GM23248 (cell line): ENCODE data around the gene CCDC9. TPM values are rescaled to one million over a fixed set of nuclear protein-coding genes. Genes with fewer than 3 reads are reported as not detected.
A peak's percentile ranks its signal among the peaks of the same experiment; 100 is the strongest.

Source experiments
- DNase-seq: peaks from one replicate; pipeline ENCODE4 v3.0.0-alpha.2; 2015
- H2AFZ ChIP-seq: fragments of 200-600 bp; sonication (generic); 2 replicates; pipeline ENCODE4 v1.6.1; 2016; ENCODE audit warnings: antibody characterized with exemption
- H3F3A ChIP-seq: fragments of 200-600 bp; sonication (generic); 2 replicates; pipeline ENCODE4 v1.6.1; 2016; ENCODE audit warnings: mild to moderate bottlenecking, antibody characterized with exemption, mixed run types; ENCODE audit not compliant: insufficient read depth
- H3K27ac ChIP-seq: fragments of 200-600 bp; sonication (generic); 2 replicates; pipeline ENCODE4 v1.5.1; 2016; ENCODE audit warnings: mild to moderate bottlenecking
- H3K27me3 ChIP-seq: fragments of 200-600 bp; sonication (generic); replicated peaks from 2 replicates; pipeline ENCODE4 v1.6.1; 2016; ENCODE audit warnings: mild to moderate bottlenecking; ENCODE audit not compliant: insufficient read depth
- H3K36me3 ChIP-seq: fragments of 200-600 bp; sonication (generic); 2 replicates; pipeline ENCODE4 v1.6.1; 2016; ENCODE audit warnings: low read depth, mild to moderate bottlenecking
- H3K4me1 ChIP-seq: fragments of 200-600 bp; sonication (generic); 2 replicates; pipeline ENCODE4 v1.6.1; 2016; ENCODE audit warnings: mild to moderate bottlenecking; ENCODE audit not compliant: insufficient read depth
- H3K4me2 ChIP-seq: fragments of 200-600 bp; sonication (generic); one replicate; pipeline ENCODE4 v1.6.1; 2016; ENCODE audit warnings: mild to moderate bottlenecking; ENCODE audit not compliant: unreplicated experiment
- H3K4me3 ChIP-seq: fragments of 200-600 bp; sonication (generic); 2 replicates; pipeline ENCODE4 v1.5.1; 2016; ENCODE audit warnings: mild to moderate bottlenecking
- H3K79me2 ChIP-seq: fragments of 200-600 bp; sonication (generic); 2 replicates; pipeline ENCODE4 v1.6.1; 2016; ENCODE audit warnings: mild to moderate bottlenecking; ENCODE audit not compliant: insufficient read depth
- H3K9ac ChIP-seq: fragments of 200-600 bp; sonication (generic); 2 replicates; pipeline ENCODE4 v1.6.1; 2016; ENCODE audit warnings: mild to moderate bottlenecking
- H3K9me2 ChIP-seq: fragments of 200-600 bp; sonication (generic); 2 replicates; pipeline ENCODE4 v1.6.1; 2016; ENCODE audit warnings: mixed run types, mild to moderate bottlenecking, moderate library complexity; ENCODE audit not compliant: insufficient read depth
- H3K9me3 ChIP-seq: fragments of 200-600 bp; sonication (generic); one replicate; pipeline ENCODE4 v1.6.1; 2017; ENCODE audit warnings: low read depth
- H4K20me1 ChIP-seq: fragments of 200-600 bp; sonication (generic); 2 replicates; pipeline ENCODE4 v1.6.0; 2016; ENCODE audit not compliant: insufficient read depth
- EZH2 ChIP-seq: fragments of 200-600 bp; sonication (generic); IDR thresholded peaks from 2 replicates; pipeline ENCODE4 v1.6.1; 2018; ENCODE audit warnings: antibody characterized with exemption, mild to moderate bottlenecking; ENCODE audit not compliant: insufficient read depth, poor library complexity, severe bottlenecking
- EZH2phosphoT487 ChIP-seq: fragments of 200-600 bp; sonication (generic); IDR thresholded peaks from 2 replicates; pipeline ENCODE4 v1.6.1; 2018; ENCODE audit warnings: antibody characterized with exemption, moderate library complexity, mild to moderate bottlenecking, low read depth; ENCODE audit not compliant: insufficient read depth
- WGBS, 2 experiments: methylation state at CpG; one replicate each; pipeline ENCODE4 v1.1.6; 2015 to 2017; ENCODE audit warnings: low lambda C conversion rate in 2 of 2, low coverage in 1 of 2; ENCODE audit errors: missing lambda C conversion rate in 2 of 2; 5-methylcytosine and 5-hydroxymethylcytosine counted together
- in situ Hi-C: fragments of 300-500 bp; cut with MboI; formaldehyde crosslinking; loops from 2 replicates; pipeline ENCODE4 v1.15.0; 2020
- polyA plus RNA-seq: library from polyadenylated mRNA; unstranded; fragments of >200 nt; fragmentation: Nextera tagmentation; extraction: Ambion mirVana; gene quantifications from 2 replicates; pipeline ENCODE4 v1.2.1, GENCODE V29; 2016
- total RNA-seq: library from RNA; depleted of rRNA; stranded (reverse); fragments of >200 nt; shearing (Covaris generic); gene quantifications from 2 replicates; pipeline ENCODE4 v1.2.3, GENCODE V29; 2014

CCDC9 gene
- total and polyA plus RNA-seq, 2 experiments from 2014 or later: 4.1 to 11.1 TPM

DNA sequence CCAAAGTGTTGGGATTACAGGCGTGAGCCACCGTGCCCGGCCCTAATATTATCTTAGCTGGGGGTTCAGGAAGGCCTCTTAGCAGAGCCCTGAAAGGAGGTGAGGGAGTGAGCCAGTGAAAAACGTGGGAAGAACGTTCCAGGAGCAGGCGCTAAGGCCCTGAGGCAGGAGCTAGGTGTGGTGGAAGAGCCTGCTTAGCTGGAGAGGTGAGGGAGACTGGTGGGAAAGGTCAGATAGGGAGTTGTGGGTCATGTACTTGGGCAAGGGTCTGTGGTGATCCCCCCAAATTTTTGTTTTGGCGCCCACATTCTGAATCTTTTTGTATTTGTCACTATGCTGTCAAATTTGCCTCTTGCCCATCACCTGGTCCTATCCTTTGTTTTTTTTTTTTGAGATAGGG lies 13.3 kb downstream of the CCDC9 start:
- no peak overlapping the region for H3K4me2 ChIP-seq
- H4K20me1 ChIP-seq: no peaks in the 10 kb centered on the region
- no peaks in the 10 kb centered on the region for H3K27me3 ChIP-seq
- no peak overlapping the region for H3K4me3 ChIP-seq
- H3K9ac ChIP-seq: no peak overlapping the region
- in situ Hi-C loops: no loop called here
- 90 to 91% methylated on average over 7 of the region's 7 CpGs for WGBS, 2 experiments
- H3K9me2 ChIP-seq: no peaks in the 10 kb centered on the region
- peaks cover 4% of the 10 kb centered on the region; the same call in 1 of the 2 replicates for H3K36me3 ChIP-seq
- no peak overlapping the region for H3K27ac ChIP-seq
- H3F3A ChIP-seq: peaks cover 21% of the 10 kb centered on the region
- H3K4me1 ChIP-seq: peaks cover 13% of the 10 kb centered on the region
- TF ChIP-seq EZH2phosphoT487 (no peak), EZH2 (no peak)
- H2AFZ ChIP-seq: no peak overlapping the region
- peaks cover 38% of the 10 kb centered on the region; the same call in 1 of the 2 replicates for H3K79me2 ChIP-seq
- no peaks in the 10 kb centered on the region for H3K9me3 ChIP-seq
- no peak for DNase-seq

DNA sequence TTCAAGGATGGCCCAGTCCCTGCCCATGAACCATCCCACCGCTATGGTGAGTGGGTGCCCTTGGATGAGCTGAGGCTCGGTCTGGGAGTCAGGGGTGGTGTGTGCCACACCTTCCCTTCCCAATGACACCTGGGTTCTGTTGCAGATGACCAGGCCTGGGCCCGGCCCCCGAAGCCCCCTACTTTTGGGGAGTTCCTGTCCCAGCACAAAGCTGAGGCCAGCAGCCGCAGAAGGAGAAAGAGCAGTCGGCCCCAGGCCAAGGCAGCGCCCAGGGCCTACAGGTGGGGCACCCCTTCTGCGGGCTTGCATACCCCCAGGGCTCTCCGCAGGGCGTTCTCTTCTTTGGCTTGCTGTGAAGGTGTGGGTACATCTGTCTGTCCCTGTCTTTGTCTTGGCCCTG lies 14.1 kb downstream of the CCDC9 start:
- Histone ChIP-seq H3K9ac (no peak overlapping the region), H3F3A (peaks cover 23% of the 10 kb centered on the region), H3K4me2 (no peak overlapping the region), H4K20me1 (no peaks in the 10 kb centered on the region), H3K9me2 (no peaks in the 10 kb centered on the region), H3K4me1 (peaks cover 17% of the 10 kb centered on the region), H3K4me3 (no peak overlapping the region), H3K79me2 (peaks cover 30% of the 10 kb centered on the region; the same call in 1 of the 2 replicates), H3K27me3 (no peaks in the 10 kb centered on the region), H3K27ac (no peak overlapping the region), H3K36me3 (peaks cover 4% of the 10 kb centered on the region; the same call in 1 of the 2 replicates), H3K9me3 (no peaks in the 10 kb centered on the region), H2AFZ (no peak overlapping the region)
- 90% methylated on average over 10 of the region's 10 CpGs for WGBS, 2 experiments
- DNase-seq: no peak
- in situ Hi-C loops: no loop called here
- TF ChIP-seq EZH2 (no peak), EZH2phosphoT487 (no peak)

- Histone ChIP-seq H3K36me3 (0 out of 2 replicates have a peak, but pooled peaks cover 4% of the 10 kb centered on the region), H3K9me3 (no peaks in the 10 kb centered on the region), H3K4me2 (no peak overlapping the region), H3K79me2 (peaks cover 27% of the 10 kb centered on the region; the same call in 1 of the 2 replicates), H3K27ac (peak overlapping the region; percentile 94; the same call in 1 of the 2 replicates), H3F3A (peaks cover 33% of the 10 kb centered on the region), H4K20me1 (no peaks in the 10 kb centered on the region), H3K27me3 (no peaks in the 10 kb centered on the region), H3K9me2 (no peaks in the 10 kb centered on the region), H3K9ac (no peak overlapping the region), H3K4me3 (no peak overlapping the region), H3K4me1 (peaks cover 27% of the 10 kb centered on the region), H2AFZ (no peak overlapping the region)
- in situ Hi-C loops: no loop called here
- 81 to 88% methylated on average over 5 to 6 of the region's 6 CpGs for WGBS, 2 experiments
- DNase-seq: no peak
- TF ChIP-seq EZH2phosphoT487 (no peak), EZH2 (no peak)
Measured at GRCh38 chr19:47271949-47272348, 15.6 kb downstream of the CCDC9 start.

GRCh38 chr19:47272448-47273312 lies 16.4 kb downstream of the CCDC9 start:
- no peaks in the 10 kb centered on the region for H4K20me1 ChIP-seq
- H3K9me3 ChIP-seq: no peaks in the 10 kb centered on the region
- H3K4me3 ChIP-seq: peak overlapping the region; percentile 77
- WGBS, 2 experiments: 18 to 25% methylated on average over 39 to 41 of the region's 42 CpGs
- H3K36me3 ChIP-seq: 0 out of 2 replicates have a peak, but pooled peaks cover 4% of the 10 kb centered on the region
- H3K9me2 ChIP-seq: no peaks in the 10 kb centered on the region
- H3K79me2 ChIP-seq: peaks cover 20% of the 10 kb centered on the region; the same call in 1 of the 2 replicates
- in situ Hi-C loops: no loop called here
- no peaks in the 10 kb centered on the region for H3K27me3 ChIP-seq
- H3F3A ChIP-seq: peaks cover 33% of the 10 kb centered on the region
- peak overlapping the region; percentile 92 for H3K9ac ChIP-seq
- H3K4me1 ChIP-seq: peaks cover 27% of the 10 kb centered on the region
- peak; percentile 52 for DNase-seq
- H3K4me2 ChIP-seq: peak overlapping the region; percentile 95
- H2AFZ ChIP-seq: peak overlapping the region; percentile 25
- TF ChIP-seq EZH2 (no peak), EZH2phosphoT487 (no peak)
- H3K27ac ChIP-seq: peak overlapping the region; percentile 94
